NT2/D1 (cell line): ENCODE data around the gene BOD1L1.

ENCODE experiments used
- SUZ12 ChIP-seq: IDR thresholded peaks from 2 replicates; pipeline ENCODE4 v1.6.1; 2011; ENCODE audit not compliant: insufficient read length, insufficient read depth; ENCODE audit errors: extremely low read depth
- YY1 ChIP-seq: IDR thresholded peaks from 2 replicates; pipeline ENCODE4 v1.6.1; 2011; ENCODE audit not compliant: insufficient read length, insufficient read depth

- TF ChIP-seq YY1 (no peak), SUZ12 (no peak)
Measured at GRCh38 chr4:13541720-13542576, 85.6 kb downstream of the BOD1L1 start.
